HG03064 (cell line): ENCODE measurements around the gene USF3.
"Not testable (repeated sequence)": the region's sequence is repeated elsewhere in the genome, so short reads cannot be mapped to it uniquely, and the experiment has no call there.

Experiments
- ATAC-seq: cut with Tn5 transposase; IDR thresholded peaks from one replicate; pipeline ENCODE4 v1.9.1; 2021; ENCODE audit warnings: low read depth; ENCODE audit not compliant: unreplicated experiment

The USF3 gene

DNA sequence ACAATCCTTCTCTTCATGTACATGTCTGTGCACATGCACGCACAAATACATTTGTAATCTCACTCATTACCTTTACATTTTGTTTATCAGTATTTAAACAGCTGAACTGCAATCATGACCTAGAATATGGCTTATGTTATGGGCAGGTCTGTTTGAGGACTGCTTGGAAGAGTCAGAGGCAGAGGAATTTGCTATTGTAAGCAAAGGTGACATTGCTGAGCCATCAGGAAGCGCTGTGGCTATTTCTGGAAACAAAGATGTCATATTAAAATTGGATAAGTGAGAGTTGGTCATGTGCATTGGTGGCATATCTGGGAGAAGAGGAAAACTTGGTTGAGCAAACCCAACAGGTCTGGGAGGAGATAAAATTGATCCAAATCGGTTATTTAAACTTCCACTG lies 41.6 kb downstream of the USF3 start:
- no peak for ATAC-seq

DNA sequence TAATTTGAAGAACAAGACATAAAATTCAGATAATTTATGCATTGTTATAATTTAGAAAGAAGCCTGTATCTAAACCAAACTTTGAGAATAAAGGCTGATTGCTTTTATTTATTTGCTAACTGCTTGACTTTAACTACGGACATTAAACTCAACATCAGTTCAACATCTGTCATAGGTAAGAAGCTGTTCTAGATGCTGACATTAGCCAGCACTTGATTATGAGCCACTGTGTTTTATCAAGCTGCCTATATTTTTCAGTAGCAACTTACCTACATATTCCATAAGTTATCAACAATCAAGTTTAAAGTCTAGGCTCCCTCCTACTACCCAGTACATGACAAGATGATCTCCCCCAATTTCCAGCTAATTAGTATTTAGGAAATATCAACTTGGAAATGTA lies 42.1 kb downstream of the USF3 start:
- no peak for ATAC-seq

DNA sequence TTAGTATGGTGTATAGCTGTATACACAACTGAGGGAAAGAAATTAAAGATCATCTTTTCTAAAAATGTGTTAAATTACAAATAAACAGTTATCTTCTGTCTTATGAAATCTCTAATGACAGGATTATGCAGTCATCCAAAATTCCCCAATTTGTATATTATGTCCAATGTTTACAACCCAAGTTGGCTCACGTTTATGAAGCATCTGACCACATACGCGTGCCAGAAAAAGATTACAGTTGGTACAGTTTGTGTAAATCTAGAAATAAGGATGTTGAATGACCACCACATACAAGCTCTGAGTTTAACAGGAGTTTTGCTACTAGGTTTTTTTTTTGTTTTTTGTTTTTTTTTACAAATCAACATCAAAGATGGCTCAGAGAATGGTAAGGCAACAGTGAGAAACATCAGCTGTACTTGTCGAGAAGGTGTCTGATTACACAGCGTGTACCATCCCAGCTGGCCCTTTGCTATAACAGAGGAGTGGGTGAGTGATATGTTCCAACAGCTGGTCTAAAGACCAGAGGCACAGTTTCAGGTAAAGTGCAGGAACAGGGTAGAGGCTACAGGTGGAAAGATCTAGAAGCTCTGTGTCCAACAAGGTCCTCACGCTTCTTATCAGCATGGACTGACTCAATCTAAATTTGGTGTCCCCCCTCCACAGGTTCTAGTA lies 47.1 kb downstream of the USF3 start:
- ATAC-seq: no peak

DNA sequence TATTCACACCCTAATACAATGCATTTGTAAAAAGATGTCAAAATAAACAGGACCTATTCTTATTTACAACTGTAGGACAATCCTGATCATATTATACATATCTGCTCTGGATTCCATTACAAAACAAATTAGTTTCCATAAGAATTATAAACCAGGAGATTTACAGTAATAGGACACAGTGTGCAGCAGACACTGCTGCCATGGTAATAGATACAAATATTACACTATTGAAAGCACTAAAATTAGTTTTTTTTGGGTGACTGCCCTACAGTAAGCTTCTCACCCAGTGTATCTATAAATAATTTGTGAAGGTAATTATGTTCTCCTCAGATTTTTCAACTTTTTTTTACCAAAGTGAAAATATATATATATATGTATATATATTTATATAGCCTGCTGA lies 47.9 kb downstream of the USF3 start:
- no peak for ATAC-seq

DNA sequence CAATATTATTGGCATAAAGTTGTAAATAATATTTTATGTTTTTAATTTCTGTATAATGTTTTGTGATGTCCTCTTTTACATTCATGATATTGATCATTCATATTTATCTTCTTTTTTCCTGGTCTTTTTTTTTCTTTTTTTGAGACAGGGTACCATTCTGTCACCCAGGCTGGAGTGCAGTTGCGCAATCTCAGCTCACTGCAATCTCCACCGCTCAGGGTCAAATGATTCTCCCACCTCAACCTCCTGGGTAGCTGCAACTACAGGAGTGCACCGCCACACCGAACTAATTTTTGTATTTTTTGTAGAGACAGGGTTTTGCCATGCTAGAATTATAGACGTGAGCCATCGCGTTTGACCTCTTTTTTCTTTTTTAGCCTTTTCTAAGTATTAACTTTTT lies 52.9 kb downstream of the USF3 start:
- no peak for ATAC-seq

DNA sequence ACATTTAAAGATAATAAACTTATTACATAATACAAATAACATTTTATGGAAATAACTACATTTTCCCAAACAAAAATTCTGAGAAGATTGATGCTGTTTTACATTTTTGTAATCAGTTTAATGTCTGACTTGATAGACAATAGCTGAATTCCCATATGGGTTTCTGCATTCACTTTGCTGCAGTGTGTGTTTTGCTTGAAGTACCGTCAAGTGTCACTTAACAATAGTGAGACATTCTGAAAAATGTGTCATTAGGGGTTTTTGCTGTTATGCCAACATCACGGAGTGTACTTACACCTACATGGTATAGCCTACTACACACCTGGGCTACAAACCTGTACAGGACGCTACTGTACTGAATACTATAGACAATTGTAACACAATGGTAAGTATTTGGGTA lies 57.5 kb downstream of the USF3 start:
- ATAC-seq: no peak

DNA sequence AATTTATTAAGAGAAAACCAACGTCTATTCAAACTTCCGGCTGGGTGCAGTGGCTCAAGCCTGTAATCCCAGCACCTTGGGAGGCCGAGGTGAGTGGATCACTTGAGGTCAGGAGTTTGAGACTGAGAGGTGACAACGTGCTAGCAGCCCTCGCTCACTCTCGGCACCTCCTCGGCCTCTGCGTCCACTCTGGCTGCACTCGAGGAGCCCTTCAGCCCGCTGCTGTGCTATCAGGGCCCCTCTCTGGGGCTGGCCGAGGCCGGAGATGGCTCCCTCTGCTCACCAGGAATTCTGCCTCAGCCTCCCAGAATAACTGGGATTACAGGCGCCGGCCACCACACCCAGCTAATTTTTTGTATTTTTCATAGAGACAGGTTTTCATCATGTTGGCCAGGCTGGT lies 58.7 kb downstream of the USF3 start:
- ATAC-seq: no peak

DNA sequence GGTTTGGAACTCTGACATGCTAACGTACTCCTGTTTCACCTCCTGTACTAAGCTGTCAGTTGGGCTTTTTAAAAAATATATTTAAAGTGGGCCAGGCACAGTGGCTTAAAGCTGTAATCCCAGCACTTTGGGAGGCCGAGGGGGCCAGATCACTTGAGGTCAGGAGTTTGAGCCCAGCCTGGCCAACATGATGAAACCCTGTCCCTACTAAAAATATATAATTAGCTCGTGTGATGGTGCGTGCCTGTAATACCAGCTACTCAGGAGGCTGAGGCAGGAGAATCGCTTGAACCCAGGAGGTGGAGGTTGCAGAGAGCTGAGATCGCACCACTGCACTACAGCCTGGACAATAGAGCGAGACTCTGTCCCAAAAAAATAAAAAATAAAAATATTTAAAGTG lies 60.4 kb downstream of the USF3 start:
- ATAC-seq: not testable (repeated sequence)

DNA sequence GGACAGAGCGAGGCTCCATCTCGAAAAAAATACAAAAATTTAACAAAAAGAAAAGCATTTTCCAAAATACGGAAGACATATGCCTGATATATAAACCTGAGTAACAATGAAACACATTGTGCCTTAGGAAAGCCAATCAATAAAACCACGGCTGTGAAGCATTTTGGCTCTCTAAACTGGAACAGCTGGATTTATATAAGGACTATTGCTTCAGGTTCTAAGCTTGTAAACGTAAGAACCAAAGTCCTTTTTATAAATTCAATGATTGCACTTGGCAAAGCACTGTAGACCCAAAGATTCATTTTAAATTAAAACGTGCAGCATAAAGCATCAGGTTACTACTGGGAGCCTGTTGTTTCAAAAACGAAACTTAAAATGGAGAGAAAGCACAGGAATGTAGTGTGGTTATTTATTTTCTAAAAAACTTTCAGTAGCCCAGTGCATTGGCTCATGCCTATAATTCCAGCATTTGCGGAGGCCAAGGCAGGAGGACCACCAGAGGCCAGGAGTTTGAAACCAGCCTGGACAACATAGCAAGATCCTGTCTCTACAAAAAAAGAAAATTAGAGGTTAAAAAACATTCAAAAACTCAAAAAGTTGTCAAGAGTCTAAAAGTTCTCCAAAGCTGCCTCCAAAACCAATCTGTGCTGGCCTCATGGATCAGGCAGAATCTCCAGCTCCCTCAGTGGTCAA lies 61.5 kb downstream of the USF3 start:
- no peak for ATAC-seq

DNA sequence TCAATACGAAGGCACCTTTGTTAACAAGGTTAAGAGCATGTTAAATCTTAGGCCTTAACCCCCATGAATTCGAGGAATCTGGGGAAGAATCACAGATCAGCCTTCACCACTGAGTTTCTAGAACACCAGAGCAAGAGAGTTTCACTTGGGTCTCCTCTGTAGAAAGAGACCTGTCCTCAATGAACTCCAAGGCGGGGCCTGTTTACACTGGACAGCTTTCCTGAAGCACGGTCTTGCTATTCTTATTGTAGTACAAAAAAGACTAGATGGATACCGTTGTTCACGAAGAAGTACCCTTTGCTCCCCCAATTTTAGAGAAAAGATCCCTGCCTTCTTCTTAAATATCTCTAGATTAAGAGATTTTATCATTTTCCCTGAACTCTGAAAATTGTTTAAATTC lies 64.9 kb downstream of the USF3 start:
- no peak for ATAC-seq

DNA sequence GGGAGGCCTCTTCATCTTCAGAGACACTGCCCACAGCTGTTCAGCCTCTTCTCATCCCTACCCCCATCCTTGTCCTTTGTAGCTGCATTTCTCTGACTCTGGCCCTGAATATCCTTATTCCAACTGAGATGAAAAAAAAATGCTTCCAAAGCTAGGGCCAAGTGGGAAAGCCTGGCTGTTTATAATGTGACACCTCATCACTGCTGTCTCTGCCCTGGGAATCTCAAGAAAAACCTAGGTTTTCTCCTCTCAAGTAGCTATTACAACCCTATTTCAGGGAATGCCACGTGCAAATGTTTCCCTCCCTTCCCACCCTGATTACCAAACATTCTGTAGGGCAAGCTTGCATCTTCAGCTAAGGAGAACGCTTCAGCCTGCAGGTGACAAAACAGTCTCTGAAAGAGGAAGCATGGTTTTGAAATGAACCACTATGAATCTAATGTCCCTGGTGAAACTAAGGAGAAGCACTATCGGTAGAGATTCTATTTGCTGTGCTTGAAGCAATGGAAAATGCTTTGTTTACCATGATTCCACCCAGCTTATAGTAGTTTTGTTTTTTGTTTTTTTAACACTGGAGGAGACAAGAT lies 65.4 kb downstream of the USF3 start:
- no peak for ATAC-seq

DNA sequence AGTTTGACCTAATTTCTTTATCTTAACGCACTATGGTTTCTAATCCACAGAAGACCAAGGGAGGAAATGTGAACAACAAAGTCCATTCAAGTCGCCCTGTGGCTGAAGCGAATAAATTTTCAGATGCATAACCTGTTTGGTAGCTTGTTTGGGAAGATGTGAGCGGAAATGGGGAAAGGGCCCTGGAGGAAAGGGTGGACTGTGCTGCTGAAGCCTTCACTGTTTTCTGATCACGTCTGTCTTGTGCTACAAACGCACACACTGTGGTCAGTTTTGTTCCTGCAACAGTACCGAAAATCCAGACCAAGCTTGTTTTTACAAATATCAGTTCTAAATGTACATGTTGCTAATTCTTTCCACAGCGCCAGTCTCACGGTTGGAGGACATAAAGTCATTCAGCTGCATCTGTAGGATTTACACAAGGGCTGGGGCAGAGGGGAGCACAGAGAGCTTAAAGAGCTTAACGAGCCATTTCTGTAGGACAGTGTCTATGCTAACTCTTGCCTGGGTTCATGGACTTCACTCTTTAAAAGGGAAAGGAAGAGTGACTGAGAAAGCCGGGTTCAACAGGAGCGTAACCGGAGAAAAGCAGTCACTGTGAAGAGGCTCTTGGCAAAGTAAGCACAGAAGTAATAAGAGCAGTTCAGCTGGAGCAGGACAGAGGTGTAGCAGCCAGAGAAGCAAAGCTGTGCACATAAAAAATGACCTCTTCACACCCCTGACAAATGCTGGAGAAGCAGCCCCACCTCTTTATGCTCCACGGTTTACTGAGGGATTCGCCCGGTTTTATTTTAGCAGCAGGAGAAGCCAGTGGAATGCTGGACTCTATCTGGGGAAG lies 66.6 kb downstream of the USF3 start:
- ATAC-seq: no peak

DNA sequence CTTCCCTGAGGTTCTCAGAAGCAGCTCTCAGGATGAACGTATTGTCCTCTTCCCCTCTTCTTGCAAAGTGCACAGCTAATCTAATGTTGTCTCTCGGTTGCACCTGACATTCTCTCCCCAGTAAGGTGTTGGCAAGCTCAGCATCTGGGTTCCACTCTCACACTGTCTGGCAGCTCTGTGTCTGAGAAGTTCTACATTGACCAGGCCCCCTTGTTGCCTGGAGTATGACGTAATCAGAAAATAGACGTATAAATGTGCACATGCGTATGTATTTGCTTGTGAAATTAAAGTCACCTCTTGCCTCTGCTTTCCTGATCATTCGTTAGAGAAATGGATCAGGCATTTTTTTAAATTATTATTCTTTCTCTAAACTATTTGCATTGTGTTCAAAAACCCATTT lies 67.7 kb downstream of the USF3 start:
- no peak for ATAC-seq

DNA sequence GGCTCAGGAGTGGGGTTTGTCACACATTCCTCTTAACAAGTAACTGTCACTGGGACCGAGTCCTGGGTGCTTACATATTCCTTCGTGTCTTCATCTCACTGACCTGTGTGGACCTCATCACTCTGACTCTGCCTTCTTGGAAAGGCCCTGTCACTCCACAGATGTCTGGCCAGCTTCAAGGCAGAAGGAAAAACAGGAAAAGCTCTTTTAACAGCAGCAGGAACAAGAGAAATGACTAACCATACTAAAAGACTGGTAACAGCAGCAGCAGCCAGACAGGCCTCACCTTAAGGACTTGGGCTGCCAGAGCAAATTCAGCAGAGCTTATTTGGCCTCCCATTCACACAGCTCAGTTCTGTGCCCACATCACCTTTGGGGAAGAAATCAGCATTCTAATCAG lies 68.1 kb downstream of the USF3 start:
- ATAC-seq: no peak

DNA sequence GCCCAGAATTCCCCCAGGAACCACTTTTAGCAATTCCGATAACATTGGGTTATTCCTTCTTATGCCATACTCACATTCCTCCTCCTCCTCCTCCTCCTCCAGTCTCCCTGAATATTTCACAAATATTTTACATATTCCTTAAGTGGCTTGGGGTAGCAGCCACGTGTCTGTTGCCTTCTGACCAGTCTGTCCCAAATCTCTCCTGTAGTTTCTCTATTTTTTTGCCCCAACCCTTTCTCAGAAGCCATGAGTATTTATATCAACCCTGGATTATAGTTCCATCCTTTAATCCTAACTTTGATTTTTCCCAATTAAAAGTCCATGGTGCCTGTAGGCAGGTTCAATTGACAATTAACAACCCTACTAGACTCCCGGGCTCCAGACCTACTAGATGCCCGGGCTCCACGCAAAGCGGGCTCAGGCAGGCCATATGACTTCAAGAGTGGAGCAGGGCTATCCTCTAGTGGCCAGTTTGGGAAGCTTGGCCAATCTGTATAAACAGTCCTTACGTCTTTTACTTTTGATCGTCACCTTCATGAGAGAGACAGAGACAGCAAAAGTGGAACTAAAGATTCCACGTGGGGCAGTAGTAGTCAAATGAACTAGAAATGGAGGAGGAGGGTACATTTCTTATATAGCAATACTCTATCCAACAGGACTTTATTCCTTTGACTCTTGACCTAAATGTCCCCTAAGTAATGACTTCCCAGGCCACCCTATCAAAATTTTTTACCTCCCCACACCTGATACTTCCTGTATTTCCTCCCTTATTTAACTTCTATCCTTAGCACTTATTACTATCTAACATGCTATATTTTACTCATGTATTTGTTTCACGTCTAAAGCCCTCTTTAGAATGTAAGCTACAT lies 69.7 kb downstream of the USF3 start:
- ATAC-seq: no peak

DNA sequence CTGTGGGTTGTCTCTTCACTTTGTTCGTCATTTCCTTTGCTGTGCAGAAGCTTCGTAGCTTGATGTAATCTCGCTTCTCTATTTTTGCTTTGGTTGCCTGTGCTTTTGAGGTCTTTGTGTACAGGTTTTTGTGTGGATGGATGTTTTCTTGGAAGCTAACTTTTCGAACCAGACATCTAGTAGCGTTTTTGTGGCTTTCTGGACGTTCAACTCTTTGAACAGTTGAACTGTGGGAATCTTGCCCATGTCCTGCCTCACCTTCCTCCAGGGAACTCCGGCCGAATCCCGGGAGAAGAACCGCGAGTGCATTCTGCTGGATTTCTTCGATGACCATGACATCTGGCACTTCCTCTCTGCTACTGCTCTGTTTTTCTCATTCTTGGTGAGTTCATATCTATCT lies 70.6 kb downstream of the USF3 start:
- no peak for ATAC-seq

DNA sequence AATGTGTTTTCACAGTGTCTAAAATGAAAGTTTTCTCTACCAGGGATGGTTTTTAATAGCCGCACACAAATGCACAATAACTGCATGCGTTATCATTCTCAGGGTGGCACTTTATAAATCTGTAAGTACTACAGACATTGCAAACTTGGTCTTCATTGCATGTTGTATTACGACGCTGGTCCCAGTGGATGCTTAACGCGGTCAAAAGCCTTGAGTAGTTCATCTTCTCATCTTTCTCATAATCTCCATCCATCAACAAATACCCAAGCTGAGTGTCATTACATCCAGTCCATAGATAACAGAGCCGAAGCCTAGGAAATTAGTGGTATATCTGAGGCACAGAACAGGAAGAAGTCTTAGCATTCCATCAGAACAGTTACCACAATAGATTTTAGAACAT lies 72.6 kb downstream of the USF3 start:
- no peak for ATAC-seq

DNA sequence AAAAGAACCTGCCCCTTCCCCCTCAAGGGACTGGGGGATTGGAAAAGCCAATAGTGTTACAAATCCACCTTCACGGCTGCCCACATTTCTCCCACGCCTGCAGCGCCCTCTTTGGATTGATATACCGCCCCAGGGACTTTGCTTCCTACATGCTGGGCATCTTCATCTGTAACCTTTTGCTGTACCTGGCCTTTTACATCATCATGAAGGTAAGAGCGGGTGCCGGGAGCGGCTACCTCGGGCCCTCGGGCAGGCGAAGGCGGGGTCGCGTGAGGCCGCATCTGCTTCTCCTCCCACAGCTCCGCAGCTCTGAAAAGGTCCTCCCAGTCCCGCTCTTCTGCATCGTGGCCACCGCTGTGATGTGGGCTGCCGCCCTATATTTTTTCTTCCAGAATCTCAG lies 73.1 kb downstream of the USF3 start:
- no peak for ATAC-seq

DNA sequence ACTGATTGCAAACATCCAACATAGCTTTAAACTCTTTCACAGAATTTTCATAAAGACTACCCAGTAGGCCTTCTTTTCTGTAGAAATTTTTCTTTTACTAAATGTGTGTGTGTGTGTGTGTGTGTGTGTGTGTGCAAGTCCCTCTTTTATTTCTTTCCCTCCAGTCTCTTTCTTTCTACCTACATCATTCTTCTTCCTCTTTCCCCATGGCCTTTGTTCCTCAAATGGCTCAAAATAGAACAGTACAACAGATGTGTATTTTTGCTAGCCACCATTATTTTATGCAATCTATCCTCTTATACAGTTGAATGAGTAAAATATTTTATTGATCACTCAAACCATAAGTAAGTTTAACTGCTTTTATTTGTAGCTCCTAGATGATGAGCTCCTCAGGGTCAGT lies 76.4 kb downstream of the USF3 start:
- ATAC-seq: no peak

DNA sequence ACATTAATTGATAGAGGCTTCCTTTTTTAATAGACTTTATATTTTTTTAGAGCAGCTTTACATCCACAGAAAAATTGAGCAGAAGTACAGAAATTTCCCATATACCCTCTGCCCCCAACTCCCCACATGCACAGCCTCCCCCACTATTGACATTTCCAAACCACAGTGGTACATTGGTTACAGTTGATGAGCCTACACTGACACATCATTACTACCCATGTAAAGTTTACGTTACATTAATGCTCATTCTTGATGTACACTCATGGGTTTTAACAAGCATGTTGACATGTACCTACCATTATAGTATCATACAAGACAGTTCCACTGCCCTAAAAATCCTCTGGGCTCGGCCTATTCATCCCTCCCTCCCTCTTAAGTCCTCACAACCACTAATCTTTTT lies 78.7 kb downstream of the USF3 start:
- no peak for ATAC-seq
